Measurements from ENCODE around the gene JAZF1.

The JAZF1 gene

DNA sequence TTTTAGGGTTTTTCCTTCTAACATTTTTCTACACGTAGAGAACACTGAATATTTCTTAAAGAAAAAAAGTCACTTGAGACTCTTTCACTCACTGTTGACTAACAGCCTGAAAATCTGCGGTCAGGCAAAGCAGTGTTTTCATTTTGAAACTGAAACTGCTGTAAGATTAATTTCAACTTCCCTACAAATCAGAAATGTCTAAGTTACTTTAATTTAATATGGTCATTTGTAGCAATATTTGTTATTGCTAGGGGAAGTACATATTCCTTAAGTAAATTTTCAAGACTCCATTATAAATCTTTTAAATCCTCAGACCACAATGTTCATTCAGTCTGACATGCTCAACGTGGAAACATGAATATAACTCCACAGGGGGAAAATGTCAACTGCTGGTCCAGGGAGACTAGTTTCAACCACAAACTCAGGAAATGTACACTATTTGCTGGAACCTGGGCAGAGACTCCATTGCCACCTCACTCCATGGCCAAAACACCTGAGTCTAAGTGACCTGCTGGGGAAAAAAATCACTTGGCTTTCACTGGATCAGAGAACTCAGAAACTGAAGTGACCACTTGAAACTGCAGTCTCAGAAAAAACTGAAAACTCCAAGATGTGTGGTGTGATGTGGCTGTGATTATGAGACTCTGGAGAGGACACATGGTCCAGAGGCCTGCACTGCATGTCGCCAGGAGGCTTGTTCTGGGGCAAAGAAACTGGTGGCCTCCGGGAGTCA, 279.4 kb downstream of the JAZF1 start:
- Histone ChIP-seq H3K79me2 (ENCODE audit: insufficient read depth, low read length) (no peaks in the 10 kb centered on the region), H3K4me2 (ENCODE audit: low read depth, low read length, poor library complexity, severe bottlenecking) (peak overlapping the region; percentile 66), H3K9ac (ENCODE audit: low read length) (peak overlapping the region; percentile 19; the same call in 1 of the 2 replicates), H3K4me3 (ENCODE audit: insufficient read depth, low read length, poor library complexity, severe bottlenecking) (peak overlapping the region; percentile 28), H3K9me2 (replicated peaks; ENCODE audit: insufficient read depth, low read length) (no peaks in the 10 kb centered on the region), H4K20me1 (ENCODE audit: low read depth, low read length) (no peaks in the 10 kb centered on the region), H3K9me3 (ENCODE audit: insufficient read depth, low read length) (no peaks in the 10 kb centered on the region), H3K36me3 (ENCODE audit: low read length) (no peaks in the 10 kb centered on the region), H3K27me3 (ENCODE audit: low read length) (no peaks in the 10 kb centered on the region), H3F3A (ENCODE audit: insufficient read depth) (peaks cover 9% of the 10 kb centered on the region; the same call in 1 of the 2 replicates), H2AFZ (ENCODE audit: low read depth, low read length, severe bottlenecking) (peak overlapping the region; percentile 1), H3K27ac (ENCODE audit: low read depth, low read length) (peak overlapping the region; percentile 60)
- TF ChIP-seq, protein P1, sequence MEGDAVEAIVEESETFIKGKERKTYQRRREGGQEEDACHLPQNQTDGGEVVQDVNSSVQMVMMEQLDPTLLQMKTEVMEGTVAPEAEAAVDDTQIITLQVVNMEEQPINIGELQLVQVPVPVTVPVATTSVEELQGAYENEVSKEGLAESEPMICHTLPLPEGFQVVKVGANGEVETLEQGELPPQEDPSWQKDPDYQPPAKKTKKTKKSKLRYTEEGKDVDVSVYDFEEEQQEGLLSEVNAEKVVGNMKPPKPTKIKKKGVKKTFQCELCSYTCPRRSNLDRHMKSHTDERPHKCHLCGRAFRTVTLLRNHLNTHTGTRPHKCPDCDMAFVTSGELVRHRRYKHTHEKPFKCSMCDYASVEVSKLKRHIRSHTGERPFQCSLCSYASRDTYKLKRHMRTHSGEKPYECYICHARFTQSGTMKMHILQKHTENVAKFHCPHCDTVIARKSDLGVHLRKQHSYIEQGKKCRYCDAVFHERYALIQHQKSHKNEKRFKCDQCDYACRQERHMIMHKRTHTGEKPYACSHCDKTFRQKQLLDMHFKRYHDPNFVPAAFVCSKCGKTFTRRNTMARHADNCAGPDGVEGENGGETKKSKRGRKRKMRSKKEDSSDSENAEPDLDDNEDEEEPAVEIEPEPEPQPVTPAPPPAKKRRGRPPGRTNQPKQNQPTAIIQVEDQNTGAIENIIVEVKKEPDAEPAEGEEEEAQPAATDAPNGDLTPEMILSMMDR (IDR thresholded peaks at IDR 0.05; ENCODE audit: insufficient read depth, low read length, poor library complexity, severe bottlenecking) = no peak
- no peak for TF ChIP-seq EZH2phosphoT487 (conservative IDR thresholded peaks at IDR 0.05; ENCODE audit: low read length)

DNA sequence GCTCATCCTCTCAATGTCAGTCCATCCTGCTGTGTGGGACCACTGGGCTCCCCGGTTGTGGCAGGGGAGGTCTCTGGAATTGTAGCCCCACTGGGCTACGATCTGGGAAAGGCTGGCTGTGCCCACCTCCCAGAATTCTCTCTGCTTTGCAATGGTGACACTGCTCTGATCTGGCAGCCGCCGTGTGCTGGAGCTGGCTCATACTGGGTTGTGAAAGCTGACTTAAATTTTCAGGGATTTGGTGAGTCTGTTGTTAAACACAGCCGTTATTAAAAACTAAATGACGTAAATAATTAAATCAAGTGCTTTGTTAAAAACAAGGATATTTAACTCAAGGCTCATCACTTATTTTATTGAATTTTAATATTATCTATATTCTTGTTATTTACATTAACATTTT, 280.6 kb downstream of the JAZF1 start:
- H3K9me3 ChIP-seq (ENCODE audit: insufficient read depth, low read length) = no peaks in the 10 kb centered on the region
- no peak overlapping the region for H3K9ac ChIP-seq (ENCODE audit: low read length)
- no peak overlapping the region for H3K4me3 ChIP-seq (ENCODE audit: insufficient read depth, low read length, poor library complexity, severe bottlenecking)
- no peak overlapping the region for H3K4me2 ChIP-seq (ENCODE audit: low read depth, low read length, poor library complexity, severe bottlenecking)
- no peak overlapping the region for H3K27ac ChIP-seq (ENCODE audit: low read depth, low read length)
- no peaks in the 10 kb centered on the region for H3K9me2 ChIP-seq (replicated peaks; ENCODE audit: insufficient read depth, low read length)
- H2AFZ ChIP-seq (ENCODE audit: low read depth, low read length, severe bottlenecking) = no peak overlapping the region
- H4K20me1 ChIP-seq (ENCODE audit: low read depth, low read length) = no peaks in the 10 kb centered on the region
- H3K27me3 ChIP-seq (ENCODE audit: low read length) = no peaks in the 10 kb centered on the region
- H3K79me2 ChIP-seq (ENCODE audit: insufficient read depth, low read length) = no peaks in the 10 kb centered on the region
- H3K36me3 ChIP-seq (ENCODE audit: low read length) = no peaks in the 10 kb centered on the region
- H3F3A ChIP-seq (ENCODE audit: insufficient read depth) = peaks cover 9% of the 10 kb centered on the region; the same call in 1 of the 2 replicates
- TF ChIP-seq, protein P1 (IDR thresholded peaks at IDR 0.05; ENCODE audit: insufficient read depth, low read length, poor library complexity, severe bottlenecking) = no peak
- no peak for TF ChIP-seq EZH2phosphoT487 (conservative IDR thresholded peaks at IDR 0.05; ENCODE audit: low read length)

DNA sequence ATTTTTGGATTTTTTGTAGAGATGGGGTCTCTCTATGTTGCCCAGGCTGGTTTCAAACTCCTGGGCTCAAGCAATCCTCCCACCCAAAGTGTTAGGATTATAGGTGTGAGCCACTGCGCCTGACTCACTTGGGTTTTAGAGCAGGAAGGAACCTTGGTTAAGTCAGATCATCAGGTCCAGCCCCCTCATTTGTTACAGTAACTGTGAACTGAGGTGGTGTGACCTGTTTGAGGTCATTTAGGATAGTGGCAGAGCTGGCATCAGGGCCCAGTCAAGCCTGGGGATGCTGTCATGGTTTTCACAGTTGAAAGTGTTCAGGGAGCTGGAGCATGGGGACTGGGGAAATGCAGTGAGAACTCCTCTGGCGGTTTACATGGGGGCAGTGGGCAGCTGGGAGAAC, 281.0 kb downstream of the JAZF1 start:
- no peak overlapping the region for H3K4me2 ChIP-seq (ENCODE audit: low read depth, low read length, poor library complexity, severe bottlenecking)

More for the DNA sequence above, 281.0 kb downstream of the JAZF1 start:
- no peaks in the 10 kb centered on the region for H3K36me3 ChIP-seq (ENCODE audit: low read length)
- H3K4me3 ChIP-seq (ENCODE audit: insufficient read depth, low read length, poor library complexity, severe bottlenecking) = no peak overlapping the region
- no peak overlapping the region for H3K9ac ChIP-seq (ENCODE audit: low read length)
- peaks cover 9% of the 10 kb centered on the region; the same call in 1 of the 2 replicates for H3F3A ChIP-seq (ENCODE audit: insufficient read depth)
- H3K27me3 ChIP-seq (ENCODE audit: low read length) = no peaks in the 10 kb centered on the region
- H3K79me2 ChIP-seq (ENCODE audit: insufficient read depth, low read length) = no peaks in the 10 kb centered on the region
- H3K27ac ChIP-seq (ENCODE audit: low read depth, low read length) = no peak overlapping the region
- H4K20me1 ChIP-seq (ENCODE audit: low read depth, low read length) = no peaks in the 10 kb centered on the region
- no peaks in the 10 kb centered on the region for H3K9me2 ChIP-seq (replicated peaks; ENCODE audit: insufficient read depth, low read length)
- H2AFZ ChIP-seq (ENCODE audit: low read depth, low read length, severe bottlenecking) = no peak overlapping the region
- TF ChIP-seq, protein P1 (IDR thresholded peaks at IDR 0.05; ENCODE audit: insufficient read depth, low read length, poor library complexity, severe bottlenecking) = no peak
- no peak for TF ChIP-seq EZH2phosphoT487 (conservative IDR thresholded peaks at IDR 0.05; ENCODE audit: low read length)
- no peaks in the 10 kb centered on the region for H3K9me3 ChIP-seq (ENCODE audit: insufficient read depth, low read length)

Measured in SU-DHL-6 (cell line).